Urothelium cell line (cell line): Measurements from ENCODE around the gene SF3A2.

Experiments used
- DNase-seq: peaks from one replicate; pipeline ENCODE4 v3.0.0; 2011; ENCODE audit warnings: low spot score, mixed read lengths
- FAIRE-seq: peaks from 2 replicates; lab custom pipeline; 2011; peaks lifted over from hg19 to GRCh38; lab: Jason Lieb, UNC

SF3A2 gene

GRCh38 chr19:2239771-2240770 lies 3.4 kb downstream of the SF3A2 start:
- no peak for DNase-seq

GRCh38 chr19:2240881-2241760 lies 4.5 kb downstream of the SF3A2 start:
- no peak for FAIRE-seq

More at GRCh38 chr19:2239771-2240770, 3.4 kb downstream of the SF3A2 start:
- FAIRE-seq = no peak

GRCh38 chr19:2242092-2242537 lies 5.5 kb downstream of the SF3A2 start:
- no peak for FAIRE-seq

More at GRCh38 chr19:2240881-2241760, 4.5 kb downstream of the SF3A2 start:
- DNase-seq = no peak

GRCh38 chr19:2242816-2243215 lies 6.2 kb downstream of the SF3A2 start:
- FAIRE-seq (no peak), DNase-seq (no peak)

More at GRCh38 chr19:2242092-2242537, 5.5 kb downstream of the SF3A2 start:
- DNase-seq = no peak

- FAIRE-seq (no peak), DNase-seq (no peak)
Measured at GRCh38 chr19:2243274-2244124, 6.9 kb downstream of the SF3A2 start.

DNA sequence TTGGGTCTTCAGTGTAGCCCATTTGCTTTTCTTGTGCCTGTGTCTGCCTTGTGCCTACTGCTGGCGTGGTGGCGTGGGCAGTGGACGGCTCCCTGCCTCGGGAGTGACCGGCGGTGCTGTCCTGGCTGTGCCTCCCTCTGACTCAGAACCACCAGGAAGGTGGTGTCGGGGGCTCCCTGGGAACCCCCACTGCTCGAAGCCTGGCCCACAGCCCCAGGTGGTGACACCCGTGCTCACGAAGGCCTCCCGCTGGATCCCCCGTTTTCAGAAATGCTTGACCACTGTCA lies 7.4 kb downstream of the SF3A2 start:
- DNase-seq (no peak), FAIRE-seq (no peak)

DNA sequence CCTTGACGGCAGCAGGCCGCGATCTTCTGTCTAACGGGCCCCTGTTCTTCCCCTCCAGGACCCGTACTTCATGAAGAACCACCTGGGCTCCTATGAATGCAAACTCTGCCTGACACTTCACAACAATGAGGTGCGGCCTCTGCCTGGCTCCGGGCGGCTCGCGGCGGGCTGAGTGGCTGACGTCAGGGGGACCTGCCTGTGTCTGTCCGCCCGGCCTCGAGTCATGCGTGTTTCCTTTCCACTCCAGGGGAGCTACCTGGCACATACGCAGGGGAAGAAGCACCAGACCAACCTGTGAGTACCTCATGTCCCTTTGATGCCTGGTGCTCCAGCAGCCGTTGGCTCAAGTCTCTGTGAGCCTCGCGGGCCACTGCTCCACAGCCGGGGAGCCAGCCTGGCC lies 7.9 kb downstream of the SF3A2 start:
- no peak for FAIRE-seq
- no peak for DNase-seq

DNA sequence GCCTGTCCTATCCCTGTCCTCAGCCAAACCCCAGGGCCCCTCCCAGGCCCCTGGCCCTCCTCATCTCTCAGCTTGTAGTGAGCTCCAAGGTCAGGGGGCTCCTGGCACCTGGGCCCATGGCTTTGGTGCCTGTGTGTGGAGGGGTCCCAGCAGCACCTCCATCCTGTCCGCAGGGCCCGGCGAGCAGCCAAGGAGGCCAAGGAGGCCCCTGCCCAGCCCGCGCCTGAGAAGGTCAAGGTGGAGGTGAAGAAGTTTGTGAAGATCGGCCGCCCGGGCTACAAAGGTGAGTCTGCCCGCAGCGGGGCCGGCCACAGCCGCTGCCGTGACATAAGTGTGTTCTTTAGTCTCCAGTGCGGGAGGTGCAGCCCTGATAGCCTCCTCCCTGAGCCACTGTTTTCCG lies 8.6 kb downstream of the SF3A2 start:
- DNase-seq (no peak), FAIRE-seq (no peak)

DNA sequence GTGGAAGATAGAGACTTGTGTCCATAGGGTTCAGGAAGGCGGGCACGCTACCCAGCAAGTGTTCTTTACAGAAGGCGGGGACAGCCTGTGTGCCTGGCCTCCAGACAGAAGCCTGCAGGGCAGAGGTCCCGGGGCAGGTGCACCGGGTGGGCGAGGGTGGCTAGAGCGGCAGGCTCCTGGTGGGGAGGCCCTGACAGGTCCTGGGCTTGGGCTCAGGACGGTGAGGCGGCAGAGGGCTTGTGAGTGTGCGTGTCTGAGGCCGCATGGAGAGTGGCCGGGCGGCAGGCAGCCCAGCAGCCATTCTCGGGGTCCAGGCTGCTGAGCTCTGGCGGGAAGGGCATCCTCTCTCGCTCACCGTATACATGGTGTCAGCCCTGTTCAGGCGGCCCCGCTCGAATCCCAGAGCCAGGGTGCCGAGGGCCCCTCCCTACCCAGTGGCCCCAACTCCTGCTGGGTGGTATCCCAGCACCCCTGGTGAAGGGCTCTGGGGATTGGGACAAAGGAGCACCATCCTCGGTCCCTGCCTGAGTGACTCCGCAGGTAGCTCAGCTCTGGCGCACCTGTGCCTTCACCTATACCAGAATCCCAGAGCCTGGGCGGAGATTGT lies 9.5 kb downstream of the SF3A2 start:
- DNase-seq = no peak
- no peak for FAIRE-seq

DNA sequence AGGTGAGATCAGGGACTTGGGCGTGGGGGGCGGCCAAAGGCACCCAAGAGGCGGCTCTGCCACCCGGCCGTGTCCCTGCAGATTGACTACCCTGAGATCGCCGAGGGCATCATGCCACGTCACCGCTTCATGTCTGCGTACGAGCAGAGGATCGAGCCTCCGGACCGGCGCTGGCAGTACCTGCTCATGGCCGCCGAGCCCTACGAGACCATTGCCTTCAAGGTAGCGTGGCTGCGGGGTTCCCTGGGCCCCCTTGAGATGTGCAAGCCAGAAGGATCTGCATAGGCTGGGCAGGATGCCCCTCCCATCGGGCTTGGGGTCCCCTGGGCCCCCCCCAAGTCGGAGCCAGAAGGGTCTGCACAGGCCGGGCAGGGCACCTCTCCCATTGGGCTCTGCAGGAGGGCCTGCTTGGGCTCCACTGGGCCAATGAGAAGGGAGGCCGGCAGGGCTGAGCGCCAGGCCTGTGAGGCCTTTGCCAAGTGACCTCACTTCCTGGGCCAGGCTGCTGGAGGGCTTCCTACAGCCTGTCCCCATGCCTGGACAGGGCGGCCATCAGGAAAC lies 10.3 kb downstream of the SF3A2 start:
- DNase-seq (no peak), FAIRE-seq (no peak)

DNA sequence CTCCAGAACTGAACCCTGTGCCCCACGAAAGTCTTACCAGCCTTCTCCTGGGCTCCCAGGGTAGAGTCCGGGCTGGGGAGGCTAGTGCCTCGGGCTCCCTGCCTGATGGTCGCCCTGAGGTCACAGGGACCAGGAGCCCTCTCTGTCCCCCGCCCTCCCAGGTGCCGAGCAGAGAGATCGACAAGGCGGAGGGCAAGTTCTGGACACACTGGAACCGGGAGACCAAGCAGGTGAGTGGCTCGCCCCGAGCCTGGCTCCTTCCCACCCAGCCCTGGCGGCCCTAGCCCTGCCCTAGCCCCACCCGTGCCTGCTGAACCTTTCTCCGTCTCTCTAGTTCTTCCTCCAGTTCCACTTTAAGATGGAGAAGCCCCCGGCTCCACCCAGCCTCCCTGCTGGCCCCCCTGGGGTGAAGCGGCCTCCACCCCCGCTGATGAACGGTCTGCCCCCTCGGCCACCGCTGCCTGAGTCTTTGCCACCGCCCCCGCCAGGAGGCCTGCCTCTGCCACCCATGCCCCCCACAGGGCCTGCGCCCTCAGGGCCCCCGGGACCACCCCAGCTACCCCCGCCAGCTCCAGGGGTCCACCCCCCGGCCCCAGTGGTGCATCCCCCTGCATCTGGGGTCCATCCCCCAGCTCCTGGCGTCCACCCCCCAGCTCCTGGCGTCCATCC lies 10.9 kb downstream of the SF3A2 start:
- DNase-seq = no peak
- no peak for FAIRE-seq

- DNase-seq = no peak
- FAIRE-seq = no peak
Measured at GRCh38 chr19:2248136-2249009, 11.7 kb downstream of the SF3A2 start.

GRCh38 chr19:2249010-2249866 lies 12.6 kb downstream of the SF3A2 start, which contains the start of gene AMH:
Gene AMH, plus strand, starts transcription at chr19:2249323. Its CDS starts 10 bp downstream, at chr19:2249333.
- FAIRE-seq = no peak
- DNase-seq = no peak

DNA sequence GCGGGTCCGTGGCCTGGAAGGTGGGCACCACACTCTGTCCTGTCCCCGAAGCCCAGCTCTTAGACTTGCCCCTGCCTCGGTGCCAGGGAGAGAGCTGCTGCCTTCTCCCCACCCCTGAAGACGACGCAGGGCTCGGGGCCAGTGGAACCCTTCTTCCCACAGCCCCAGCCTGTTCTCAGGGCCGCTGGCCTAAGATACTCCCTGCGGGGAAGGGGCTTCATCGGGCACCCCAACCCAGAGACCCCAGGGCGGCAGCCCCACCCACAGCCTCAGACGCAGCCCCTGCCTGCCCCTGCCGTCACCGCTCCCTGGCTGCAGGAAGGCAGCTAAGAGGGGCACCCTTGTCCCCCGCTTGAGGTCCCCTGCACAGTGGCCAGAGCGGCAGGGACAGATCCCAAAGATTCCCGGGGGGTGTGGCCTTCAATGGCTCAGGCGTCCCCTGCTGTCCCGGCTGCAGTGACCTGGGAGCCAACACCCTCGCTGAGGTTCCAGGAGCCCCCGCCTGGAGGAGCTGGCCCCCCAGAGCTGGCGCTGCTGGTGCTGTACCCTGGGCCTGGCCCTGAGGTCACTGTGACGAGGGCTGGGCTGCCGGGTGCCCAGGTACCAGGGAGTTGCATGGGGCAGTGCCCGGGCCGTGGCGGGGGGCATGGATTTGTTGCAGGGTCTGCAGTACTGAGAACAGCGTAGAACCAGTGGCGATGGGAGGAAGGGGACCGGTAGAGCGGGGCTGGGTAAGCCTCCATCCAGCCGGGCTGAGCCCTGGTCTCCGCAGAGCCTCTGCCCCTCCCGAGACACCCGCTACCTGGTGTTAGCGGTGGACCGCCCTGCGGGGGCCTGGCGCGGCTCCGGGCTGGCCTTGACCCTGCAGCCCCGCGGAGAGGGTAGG lies 13.5 kb downstream of the SF3A2 start:
- no peak for DNase-seq
- FAIRE-seq = no peak

DNA sequence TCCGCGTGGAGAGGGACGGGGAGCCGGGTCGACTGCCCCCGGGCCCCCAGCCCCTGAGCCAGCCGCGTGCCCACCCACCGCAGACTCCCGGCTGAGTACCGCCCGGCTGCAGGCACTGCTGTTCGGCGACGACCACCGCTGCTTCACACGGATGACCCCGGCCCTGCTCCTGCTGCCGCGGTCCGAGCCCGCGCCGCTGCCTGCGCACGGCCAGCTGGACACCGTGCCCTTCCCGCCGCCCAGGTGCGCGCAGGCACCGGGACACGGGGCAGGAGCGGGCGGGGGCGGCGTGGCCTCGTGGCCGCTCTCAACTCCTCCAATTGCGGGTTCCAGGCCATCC lies 14.1 kb downstream of the SF3A2 start:
- no peak for FAIRE-seq

More for the DNA sequence above, 14.1 kb downstream of the SF3A2 start:
- DNase-seq = no peak
